Endothelial cell of umbilical vein (primary cell): ENCODE results near the gene OR51F2. TPM values are rescaled to one million over a fixed set of nuclear protein-coding genes. Genes with fewer than 3 reads are reported as not detected.

Experiments
- BruUV-seq: library from RNA; stranded (reverse); fragments of 400-500 nt; replicated peaks from 2 replicates; lab custom pipeline; 2021; lab: Mats Ljungman, UMichigan
- CTCF ChIA-PET: fragments of 300-600, 350-600 bp; sonication (Branson Sonifier 250); formaldehyde crosslinking; loops from one replicate; lab custom pipeline; 2021; ENCODE audit warnings: antibody characterized with exemption, inconsistent platforms; lab: Charles Lee
- POLR2A ChIA-PET: fragments of 300-600, 350-600 bp; sonication (Branson Sonifier 250); formaldehyde crosslinking; loops from one replicate; lab custom pipeline; 2021; ENCODE audit warnings: antibody characterized with exemption, inconsistent platforms; lab: Charles Lee
- DNase-seq: peaks from one replicate; pipeline ENCODE4 v3.0.0-alpha.2; 2011; ENCODE audit warnings: low read depth, low spot score
- FAIRE-seq: peaks from 2 replicates; lab custom pipeline; 2011; peaks lifted over from hg19 to GRCh38; lab: Jason Lieb, UNC
- H2AFZ ChIP-seq: 2 replicates; pipeline ENCODE4 v1.6.0; 2012; ENCODE audit warnings: low read depth, low read length, control low read depth, inconsistent platforms
- H3K27ac ChIP-seq: 2 replicates; pipeline ENCODE4 v1.5.1; 2011; ENCODE audit warnings: low read depth, mild to moderate bottlenecking, control low read depth, low read length, moderate library complexity; ENCODE audit not compliant: insufficient read depth
- H3K27me3 ChIP-seq, 2 experiments: 2 replicates each; pipeline versions ENCODE4 v1.6.0 to v1.6.1; 2011; ENCODE audit warnings: low read length in 2 of 2, mixed read lengths in 1 of 2; ENCODE audit not compliant: control insufficient read depth in 2 of 2, insufficient read depth in 2 of 2
- H3K36me3 ChIP-seq, 2 experiments: 2 replicates in 1 of 2; 3 replicates in 1 of 2; pipeline ENCODE4 v1.5.1; 2011; ENCODE audit warnings: low read length in 2 of 2, mild to moderate bottlenecking in 1 of 2, moderate library complexity in 1 of 2; ENCODE audit not compliant: control insufficient read depth in 2 of 2, insufficient read depth in 2 of 2; ENCODE audit errors: extremely low read depth in 1 of 2
- H3K4me1 ChIP-seq: 3 replicates; pipeline ENCODE4 v1.5.1; 2011; ENCODE audit warnings: mild to moderate bottlenecking, low read length; ENCODE audit not compliant: control insufficient read depth, insufficient read depth; ENCODE audit errors: extremely low read depth
- H3K4me2 ChIP-seq: 2 replicates; pipeline ENCODE4 v1.6.1; 2011; ENCODE audit warnings: low read length, control low read depth, mixed read lengths; ENCODE audit not compliant: insufficient read depth
- H3K4me3 ChIP-seq, 3 experiments: fragments of 200-600 bp in 1 of 3; sonication (generic), shearing (Covaris generic) in 1 of 3; replicated peaks in 1 of 3; 2 replicates each; pipeline ENCODE4 v1.5.1; 2011 to 2016; ENCODE audit warnings: control low read depth in 3 of 3, low read length in 3 of 3, mild to moderate bottlenecking in 2 of 3, inconsistent platforms in 1 of 3, low read depth in 1 of 3, moderate library complexity in 1 of 3; ENCODE audit not compliant: insufficient read depth in 1 of 3
- H3K79me2 ChIP-seq: 2 replicates; pipeline ENCODE4 v1.6.0; 2012; ENCODE audit warnings: low read length, inconsistent platforms; ENCODE audit not compliant: control insufficient read depth, insufficient read depth
- H3K9ac ChIP-seq: replicated peaks from 2 replicates; pipeline ENCODE3; 2011; ENCODE audit warnings: low read length, control low read depth; ENCODE audit not compliant: insufficient read depth; ENCODE audit errors: extremely low read depth
- H3K9me1 ChIP-seq: replicated peaks from 3 replicates; pipeline ENCODE4 v1.6.0; 2011; ENCODE audit warnings: mild to moderate bottlenecking, low read length; ENCODE audit not compliant: control insufficient read depth, insufficient read depth; ENCODE audit errors: extremely low read depth
- H3K9me3 ChIP-seq: replicated peaks from 2 replicates; pipeline ENCODE4 v1.5.1; 2012; ENCODE audit warnings: low read length, inconsistent platforms; ENCODE audit not compliant: control insufficient read depth, insufficient read depth
- H4K20me1 ChIP-seq: replicated peaks from 2 replicates; pipeline ENCODE3; 2011; ENCODE audit warnings: mild to moderate bottlenecking, low read length; ENCODE audit not compliant: control insufficient read depth, insufficient read depth; ENCODE audit errors: extremely low read depth
- EZH2 ChIP-seq: IDR thresholded peaks from 2 replicates; pipeline ENCODE4 v1.6.1; 2012; ENCODE audit warnings: borderline replicate concordance, low read depth, mild to moderate bottlenecking, moderate library complexity, low read length, inconsistent platforms; ENCODE audit not compliant: severe bottlenecking
- FOS ChIP-seq: IDR thresholded peaks from 2 replicates; pipeline ENCODE4 v1.6.1; 2011; ENCODE audit warnings: mild to moderate bottlenecking, low read length, moderate library complexity, borderline replicate concordance; ENCODE audit not compliant: insufficient read depth
- GATA2 ChIP-seq: IDR thresholded peaks from 2 replicates; pipeline ENCODE4 v1.7.0; 2011; ENCODE audit warnings: low read depth, mild to moderate bottlenecking, moderate library complexity, mixed read lengths, low read length; ENCODE audit not compliant: insufficient read length, insufficient read depth
- JUN ChIP-seq: IDR thresholded peaks from 2 replicates; pipeline ENCODE4 v1.6.1; 2011; ENCODE audit warnings: borderline replicate concordance, low read depth; ENCODE audit not compliant: insufficient read length, insufficient read depth
- MYC ChIP-seq: IDR thresholded peaks from one replicate; pipeline ENCODE4 v1.6.1; 2011; ENCODE audit warnings: mild to moderate bottlenecking, low read depth, low read length
- POLR2A ChIP-seq: IDR thresholded peaks from 2 replicates; pipeline ENCODE4 v1.6.1; 2012; ENCODE audit warnings: low read depth, mild to moderate bottlenecking, control low read depth, low read length
- POLR2AphosphoS5 ChIP-seq: IDR thresholded peaks from 2 replicates; pipeline ENCODE4 v1.6.1; 2012; ENCODE audit warnings: low read depth, mild to moderate bottlenecking, control low read depth, low read length, moderate library complexity; ENCODE audit not compliant: insufficient read depth
- dilution Hi-C: fragments of 300-500 bp; cut with MboI; formaldehyde crosslinking; loops from one replicate; pipeline ENCODE4 v1.15.0; 2019; ENCODE audit warnings: low sequenced_read_pairs; ENCODE audit not compliant: extremely low pct_ligation_motif_present
- intact Hi-C: fragments of 100-400 bp; cut with micrococcal nuclease; formaldehyde crosslinking; loops from one replicate; pipeline ENCODE4 v1.10.0; 2022
- polyA plus RNA-seq, 4 experiments: library from polyadenylated mRNA; depleted of rRNA in 3 of 4; stranded (reverse) in 3 of 4; unstranded in 1 of 4; fragments of >200 nt; gene quantifications; 2 replicates each; pipeline versions ENCODE4 v1.2.1 to v1.2.3, GENCODE V29; 2011 to 2012; ENCODE audit warnings: missing spikeins in 1 of 4
- total RNA-seq: library from RNA; stranded (reverse); gene quantifications from 2 replicates; pipeline ENCODE4 v1.2.3, GENCODE V29; 2021
- TF ChIP-seq, protein P1 (sequence below), 2 donors: IDR thresholded peaks; 1 replicate in 1 of 2; 2 replicates in 1 of 2; pipeline ENCODE4 v1.5.1; 2011; ENCODE audit warnings: low read length in 2 of 2, mild to moderate bottlenecking in 2 of 2, moderate library complexity in 2 of 2, control low read depth in 1 of 2, inconsistent platforms in 1 of 2, low read depth in 1 of 2; ENCODE audit not compliant: insufficient read depth in 1 of 2; ENCODE audit errors: extremely low read depth in 1 of 2
- TF ChIP-seq, protein P2 (sequence below): IDR thresholded peaks from 2 replicates; pipeline ENCODE4 v1.6.1; 2011; ENCODE audit not compliant: insufficient read depth, insufficient read length

Gene OR51F2
- total and polyA plus RNA-seq, 2 donors (not counting 3 experiments of a cell fraction or from before 2014, with no cell fraction given) = not detected

DNA sequence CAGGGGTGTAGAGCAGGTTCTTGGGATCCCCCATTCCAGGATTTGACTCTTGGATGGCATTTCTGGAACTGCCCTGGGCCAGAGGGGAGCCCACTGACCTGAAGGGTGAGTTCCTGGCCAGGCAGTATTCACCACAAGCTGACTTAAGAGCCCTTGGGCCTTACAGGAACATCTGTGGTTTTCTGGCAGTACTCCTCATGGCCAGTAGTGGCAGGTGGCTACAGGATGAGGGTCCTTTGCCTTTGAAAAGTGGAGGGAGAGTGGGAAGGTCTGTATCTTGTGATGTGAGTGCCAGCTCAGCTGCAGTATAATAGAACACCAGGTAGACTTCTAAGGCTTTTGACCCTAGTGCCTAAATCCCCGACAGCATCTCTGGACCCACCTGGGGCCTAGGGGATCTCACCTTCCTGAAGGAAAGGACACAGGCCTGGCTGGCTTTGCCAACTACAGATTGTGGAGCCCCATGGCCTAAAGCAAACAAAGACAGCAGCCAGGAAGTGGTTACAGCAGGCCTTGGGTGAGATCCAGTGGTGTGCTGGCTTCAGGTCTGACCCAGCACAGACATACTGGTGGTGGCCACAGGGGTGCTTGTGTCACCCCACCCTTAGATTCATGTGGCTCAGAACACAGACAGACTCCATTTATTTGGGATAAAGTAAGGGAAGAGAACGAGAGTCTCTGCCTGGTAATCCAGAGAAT lies 18.9 kb downstream of the OR51F2 start:
- Histone ChIP-seq H3K27ac (no peak overlapping the region), H3K9me1 (no peaks in the 10 kb centered on the region), H2AFZ (no peak overlapping the region), H3K4me2 (no peak overlapping the region), H3K4me3 (no peak overlapping the region), H3K9ac (no peak overlapping the region), H3K79me2 (no peaks in the 10 kb centered on the region), H3K4me1 (no peaks in the 10 kb centered on the region), H3K27me3 (no peaks in the 10 kb centered on the region), H3K36me3 (no peaks in the 10 kb centered on the region), H3K9me3 (no peaks in the 10 kb centered on the region), H4K20me1 (no peaks in the 10 kb centered on the region)
- ChIA-PET CTCF (no interaction called here), POLR2A (no interaction called here)
- no TSS peak for BruUV-seq
- dilution Hi-C loops (no loop called here), intact Hi-C loops (no loop called here)
- no peak for FAIRE-seq
- TF ChIP-seq POLR2AphosphoS5 (no peak), FOS (no peak), JUN (no peak), POLR2A (no peak), MYC (no peak), EZH2 (no peak), GATA2 (no peak)
- TF ChIP-seq, protein P1, sequence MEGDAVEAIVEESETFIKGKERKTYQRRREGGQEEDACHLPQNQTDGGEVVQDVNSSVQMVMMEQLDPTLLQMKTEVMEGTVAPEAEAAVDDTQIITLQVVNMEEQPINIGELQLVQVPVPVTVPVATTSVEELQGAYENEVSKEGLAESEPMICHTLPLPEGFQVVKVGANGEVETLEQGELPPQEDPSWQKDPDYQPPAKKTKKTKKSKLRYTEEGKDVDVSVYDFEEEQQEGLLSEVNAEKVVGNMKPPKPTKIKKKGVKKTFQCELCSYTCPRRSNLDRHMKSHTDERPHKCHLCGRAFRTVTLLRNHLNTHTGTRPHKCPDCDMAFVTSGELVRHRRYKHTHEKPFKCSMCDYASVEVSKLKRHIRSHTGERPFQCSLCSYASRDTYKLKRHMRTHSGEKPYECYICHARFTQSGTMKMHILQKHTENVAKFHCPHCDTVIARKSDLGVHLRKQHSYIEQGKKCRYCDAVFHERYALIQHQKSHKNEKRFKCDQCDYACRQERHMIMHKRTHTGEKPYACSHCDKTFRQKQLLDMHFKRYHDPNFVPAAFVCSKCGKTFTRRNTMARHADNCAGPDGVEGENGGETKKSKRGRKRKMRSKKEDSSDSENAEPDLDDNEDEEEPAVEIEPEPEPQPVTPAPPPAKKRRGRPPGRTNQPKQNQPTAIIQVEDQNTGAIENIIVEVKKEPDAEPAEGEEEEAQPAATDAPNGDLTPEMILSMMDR (IDR thresholded peaks at IDR 0.05; ENCODE audit: extremely low read depth in 1 of 2, insufficient read depth in 1 of 2, low read depth in 1 of 2, low read length in 2 of 2) = no peak
- TF ChIP-seq, protein P2, sequence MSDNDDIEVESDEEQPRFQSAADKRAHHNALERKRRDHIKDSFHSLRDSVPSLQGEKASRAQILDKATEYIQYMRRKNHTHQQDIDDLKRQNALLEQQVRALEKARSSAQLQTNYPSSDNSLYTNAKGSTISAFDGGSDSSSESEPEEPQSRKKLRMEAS = no peak
- no peak for DNase-seq
